Breast epithelium (tissue), 3 donors: ENCODE data around the gene ERICH2.

Experiments
- POLR2A ChIP-seq: fragments of 450-650 bp; IDR thresholded peaks from one replicate; pipeline ENCODE4 v1.6.1; 2016; ENCODE audit warnings: antibody characterized with exemption, mild to moderate bottlenecking, moderate library complexity
- TF ChIP-seq, protein P1 (sequence below), 3 donors: fragments of 450-650 bp; IDR thresholded peaks; one replicate each; pipeline ENCODE4 v1.5.1; 2016 to 2017; ENCODE audit warnings: antibody characterized with exemption in 3 of 3, mild to moderate bottlenecking in 3 of 3, moderate library complexity in 3 of 3

DNA sequence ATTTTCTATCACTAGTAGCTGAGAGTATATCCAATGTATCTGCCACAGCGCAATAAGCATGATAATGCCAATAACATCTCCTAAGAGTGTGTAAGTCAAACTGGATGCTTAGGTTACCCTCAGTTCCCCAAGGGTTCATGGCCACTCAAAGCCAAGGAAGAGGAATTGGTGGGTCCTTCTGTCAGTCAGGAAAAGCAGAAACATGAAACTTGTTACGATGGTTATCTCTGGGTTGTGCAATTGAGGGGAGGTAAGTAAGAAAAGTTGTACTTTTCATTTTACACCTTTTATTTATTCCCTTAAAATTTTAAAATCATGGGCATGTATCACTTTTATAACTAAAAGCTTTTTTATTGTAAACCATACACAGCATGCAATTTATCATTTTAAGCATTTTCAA is 36.4 kb downstream of the ERICH2 start:
- TF ChIP-seq, protein P1, sequence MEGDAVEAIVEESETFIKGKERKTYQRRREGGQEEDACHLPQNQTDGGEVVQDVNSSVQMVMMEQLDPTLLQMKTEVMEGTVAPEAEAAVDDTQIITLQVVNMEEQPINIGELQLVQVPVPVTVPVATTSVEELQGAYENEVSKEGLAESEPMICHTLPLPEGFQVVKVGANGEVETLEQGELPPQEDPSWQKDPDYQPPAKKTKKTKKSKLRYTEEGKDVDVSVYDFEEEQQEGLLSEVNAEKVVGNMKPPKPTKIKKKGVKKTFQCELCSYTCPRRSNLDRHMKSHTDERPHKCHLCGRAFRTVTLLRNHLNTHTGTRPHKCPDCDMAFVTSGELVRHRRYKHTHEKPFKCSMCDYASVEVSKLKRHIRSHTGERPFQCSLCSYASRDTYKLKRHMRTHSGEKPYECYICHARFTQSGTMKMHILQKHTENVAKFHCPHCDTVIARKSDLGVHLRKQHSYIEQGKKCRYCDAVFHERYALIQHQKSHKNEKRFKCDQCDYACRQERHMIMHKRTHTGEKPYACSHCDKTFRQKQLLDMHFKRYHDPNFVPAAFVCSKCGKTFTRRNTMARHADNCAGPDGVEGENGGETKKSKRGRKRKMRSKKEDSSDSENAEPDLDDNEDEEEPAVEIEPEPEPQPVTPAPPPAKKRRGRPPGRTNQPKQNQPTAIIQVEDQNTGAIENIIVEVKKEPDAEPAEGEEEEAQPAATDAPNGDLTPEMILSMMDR (IDR thresholded peaks at IDR 0.05) = no peak
- TF ChIP-seq POLR2A = no peak
